Neutrophil (primary cell): ENCODE measurements around the gene CPXM2.

Experiments used
- H3K27ac ChIP-seq: fragments of 200-600 bp; sonication (generic); 2 replicates; pipeline ENCODE4 v1.5.1; 2016; ENCODE audit warnings: mild to moderate bottlenecking, moderate library complexity
- H3K27me3 ChIP-seq: fragments of 200-600 bp; sonication (generic); 2 replicates; pipeline ENCODE4 v1.6.0; 2016; ENCODE audit warnings: mild to moderate bottlenecking
- H3K36me3 ChIP-seq: fragments of 200-600 bp; sonication (generic); 2 replicates; pipeline ENCODE4 v1.5.1; 2017
- H3K4me1 ChIP-seq, 2 experiments: fragments of 200-600 bp in 1 of 2; sonication (generic) in 1 of 2; 1 replicate in 1 of 2; 2 replicates in 1 of 2; pipeline versions ENCODE4 v1.5.1 to v1.6.1; 2013 to 2016; ENCODE audit warnings: low read depth in 1 of 2, low read length in 1 of 2, mild to moderate bottlenecking in 1 of 2, moderate library complexity in 1 of 2; ENCODE audit not compliant: control insufficient read depth in 1 of 2, insufficient read depth in 1 of 2
- H3K4me3 ChIP-seq, 2 experiments: fragments of 200-600 bp in 1 of 2; sonication (generic) in 1 of 2; 1 replicate in 1 of 2; 2 replicates in 1 of 2; pipeline ENCODE4 v1.5.1; 2013 to 2016; ENCODE audit warnings: low read depth in 1 of 2, low read length in 1 of 2, mild to moderate bottlenecking in 1 of 2, moderate library complexity in 1 of 2
- H3K9me3 ChIP-seq: fragments of 200-600 bp; sonication (generic); 2 replicates; pipeline ENCODE4 v1.5.1; 2016
- CTCF ChIP-seq: fragments of 200-600 bp; sonication (generic); IDR thresholded peaks from 2 replicates; pipeline ENCODE4 v1.5.1; 2016; ENCODE audit warnings: antibody characterized with exemption

CPXM2 gene

GRCh38 chr10:123904834-123905409 lies 13.3 kb upstream of the CPXM2 start:
- peaks cover 4% of the 10 kb centered on the region for H3K27me3 ChIP-seq
- H3K27ac ChIP-seq = no peak overlapping the region
- H3K36me3 ChIP-seq = no peaks in the 10 kb centered on the region
- no peak for TF ChIP-seq CTCF
- no peak overlapping the region for H3K4me3 ChIP-seq
- H3K9me3 ChIP-seq = no peaks in the 10 kb centered on the region
- H3K4me1 ChIP-seq = no peaks in the 10 kb centered on the region

GRCh38 chr10:123903621-123904020 lies 12.0 kb upstream of the CPXM2 start:
- Histone ChIP-seq H3K27me3 (no peaks in the 10 kb centered on the region), H3K36me3 (no peaks in the 10 kb centered on the region), H3K4me1 (no peaks in the 10 kb centered on the region), H3K4me3 (no peak overlapping the region), H3K27ac (no peak overlapping the region), H3K9me3 (no peaks in the 10 kb centered on the region)
- TF ChIP-seq CTCF = no peak

- Histone ChIP-seq H3K27me3 (no peaks in the 10 kb centered on the region), H3K27ac (no peak overlapping the region), H3K4me3 (no peak overlapping the region), H3K36me3 (no peaks in the 10 kb centered on the region), H3K4me1 (no peaks in the 10 kb centered on the region), H3K9me3 (no peaks in the 10 kb centered on the region)
- no peak for TF ChIP-seq CTCF
Observed at GRCh38 chr10:123901621-123902020, 10.0 kb upstream of the CPXM2 start.

GRCh38 chr10:123897146-123897545 lies 5.5 kb upstream of the CPXM2 start:
- no peak overlapping the region for H3K4me3 ChIP-seq
- H3K9me3 ChIP-seq = no peaks in the 10 kb centered on the region
- H3K36me3 ChIP-seq = no peaks in the 10 kb centered on the region
- no peak for TF ChIP-seq CTCF
- no peak overlapping the region for H3K27ac ChIP-seq
- no peaks in the 10 kb centered on the region for H3K4me1 ChIP-seq
- peaks cover 27% of the 10 kb centered on the region for H3K27me3 ChIP-seq

- TF ChIP-seq CTCF = no peak
Observed at GRCh38 chr10:123896246-123896927, 4.8 kb upstream of the CPXM2 start.

More at GRCh38 chr10:123896246-123896927, 4.8 kb upstream of the CPXM2 start:
- no peak overlapping the region for H3K4me3 ChIP-seq
- no peaks in the 10 kb centered on the region for H3K36me3 ChIP-seq
- H3K4me1 ChIP-seq = no peaks in the 10 kb centered on the region
- no peaks in the 10 kb centered on the region for H3K9me3 ChIP-seq
- H3K27ac ChIP-seq = no peak overlapping the region
- peaks cover 35% of the 10 kb centered on the region for H3K27me3 ChIP-seq
